Hematopoietic multipotent progenitor cell treated with erythropoietin and hydrocortisone succinate and interleukin-3 and kit ligand, for 8 days (in vitro differentiated cells): ENCODE data around the gene FIGNL2.
"Not testable (repeated sequence)": the region's sequence is repeated elsewhere in the genome, so short reads cannot be mapped to it uniquely, and the experiment has no call there.

ENCODE experiments used
- DNase-seq: peaks from one replicate; pipeline ENCODE4 v3.0.0-alpha.2; 2015

The FIGNL2 gene

GRCh38 chr12:51814311-51815088 lies 34.0 kb downstream of the FIGNL2 start:
- DNase-seq = peak; percentile 44

- DNase-seq = no peak
Observed at GRCh38 chr12:51813931-51814310, 34.6 kb downstream of the FIGNL2 start.

GRCh38 chr12:51812871-51813270 lies 35.6 kb downstream of the FIGNL2 start:
- DNase-seq = no peak

- no peak for DNase-seq
Observed at GRCh38 chr12:51811203-51812202, 37.0 kb downstream of the FIGNL2 start.

- DNase-seq = no peak
Observed at GRCh38 chr12:51809193-51809592, 39.3 kb downstream of the FIGNL2 start.

GRCh38 chr12:51806896-51807295 lies 41.6 kb downstream of the FIGNL2 start:
- no peak for DNase-seq

- no peak for DNase-seq
Observed at GRCh38 chr12:51801027-51801426, 47.5 kb downstream of the FIGNL2 start.

GRCh38 chr12:51798501-51798900 lies 50.0 kb downstream of the FIGNL2 start:
- DNase-seq = no peak

- not testable (repeated sequence) for DNase-seq
Observed at GRCh38 chr12:51798051-51798450, 50.5 kb downstream of the FIGNL2 start.

GRCh38 chr12:51797301-51797700 lies 51.2 kb downstream of the FIGNL2 start:
- no peak for DNase-seq

GRCh38 chr12:51793201-51793600 lies 55.3 kb downstream of the FIGNL2 start:
- no peak for DNase-seq

GRCh38 chr12:51792417-51792816 lies 56.1 kb downstream of the FIGNL2 start:
- no peak for DNase-seq

GRCh38 chr12:51788876-51789275 lies 59.6 kb downstream of the FIGNL2 start:
- no peak for DNase-seq

- no peak for DNase-seq
Observed at GRCh38 chr12:51785906-51786305, 62.6 kb downstream of the FIGNL2 start.

GRCh38 chr12:51784688-51785087 lies 63.8 kb downstream of the FIGNL2 start:
- no peak for DNase-seq

- DNase-seq = no peak
Observed at GRCh38 chr12:51779876-51780275, 68.6 kb downstream of the FIGNL2 start.

GRCh38 chr12:51777973-51778372 lies 70.5 kb downstream of the FIGNL2 start:
- DNase-seq = no peak

GRCh38 chr12:51777457-51777856 lies 71.1 kb downstream of the FIGNL2 start:
- no peak for DNase-seq

- DNase-seq = no peak
Observed at GRCh38 chr12:51774933-51775332, 73.6 kb downstream of the FIGNL2 start.

GRCh38 chr12:51773145-51773869 lies 75.2 kb downstream of the FIGNL2 start:
- DNase-seq = no peak

GRCh38 chr12:51771008-51771407 lies 77.5 kb downstream of the FIGNL2 start:
- DNase-seq = no peak
